Upper lobe of left lung (tissue), 6 donors: ENCODE results near the gene PPP1R3D. TPM values are rescaled to one million over a fixed set of nuclear protein-coding genes. Genes with fewer than 3 reads are reported as not detected.

Experiments
- ATAC-seq, 2 donors: fragments of 200-7000 bp; cut with Tn5 transposase; one replicate each; pipeline ENCODE4 v1.9.1; 2022; ENCODE audit warnings: mild to moderate bottlenecking in 2 of 2, moderate library complexity in 2 of 2; ENCODE audit not compliant: low FRiP score in 2 of 2
- DNase-seq, 2 donors: peaks; one replicate each; pipeline ENCODE4 v3.0.0-alpha.2; 2019 to 2020
- H3K27ac ChIP-seq, 4 donors: fragments of 200-600 bp; sonication (generic); one replicate each; pipeline ENCODE4 v1.5.1; 2016 to 2019
- H3K27me3 ChIP-seq, 4 donors: fragments of 200-600 bp; sonication (generic); one replicate each; pipeline ENCODE4 v1.5.1; 2017 to 2019
- H3K36me3 ChIP-seq, 4 donors: fragments of 200-600 bp; sonication (generic); one replicate each; pipeline ENCODE4 v1.5.1; 2016 to 2019
- H3K4me1 ChIP-seq, 4 donors: fragments of 200-600 bp; sonication (generic); one replicate each; pipeline ENCODE4 v1.5.1; 2018 to 2019
- H3K4me3 ChIP-seq, 4 donors: fragments of 200-600 bp; sonication (generic); one replicate each; pipeline ENCODE4 v1.5.1; 2017 to 2019; ENCODE audit warnings: mild to moderate bottlenecking in 2 of 4, moderate library complexity in 1 of 4
- H3K9me3 ChIP-seq, 4 donors: fragments of 200-600 bp; sonication (generic); one replicate each; pipeline ENCODE4 v1.5.1; 2018 to 2019
- EP300 ChIP-seq, 4 donors: sonication (generic); formaldehyde crosslinking; IDR thresholded peaks; one replicate each; pipeline ENCODE4 v1.5.1; 2017; ENCODE audit warnings: antibody characterized with exemption in 4 of 4, control low read depth in 2 of 4
- POLR2A ChIP-seq, 4 donors: fragments of 450-650 bp; IDR thresholded peaks; one replicate each; pipeline ENCODE4 v1.5.1; 2016 to 2017; ENCODE audit warnings: antibody characterized with exemption in 4 of 4, mild to moderate bottlenecking in 2 of 4
- POLR2AphosphoS5 ChIP-seq, 2 donors: sonication (generic); formaldehyde crosslinking; IDR thresholded peaks; one replicate each; pipeline ENCODE4 v1.5.1; 2017; ENCODE audit warnings: antibody characterized with exemption in 2 of 2
- WGBS, 2 donors: methylation state at CpG; one replicate each; pipeline ENCODE4 v1.1.5; 2017 to 2018; 5-methylcytosine and 5-hydroxymethylcytosine counted together
- total RNA-seq, 6 donors: library from RNA; depleted of rRNA in 4 of 6; stranded (reverse); fragments of >200 nt in 4 of 6; gene quantifications; one replicate each; pipeline versions ENCODE4 v1.1.0 to v1.2.1, GENCODE V29; 2016 to 2021
- TF ChIP-seq, protein P1 (sequence below), 6 experiments: fragments of 450-650 bp in 4 of 6; fragments of 200-600 bp in 2 of 6; sonication (generic) in 2 of 6; IDR thresholded peaks; one replicate each; pipeline ENCODE4 v1.5.1; 2016 to 2019; ENCODE audit warnings: antibody characterized with exemption in 6 of 6
- donor health status: DM: no; HTN: no; CAD: no; lungs with moderate emphysema.
- donor health status: DM: no; HTN: yes; CAD: no; lungs with severe emphysema.

Gene PPP1R3D
- total RNA-seq, 6 donors from 2014 or later: 6.3 to 12.6 (median 10.4) TPM

DNA sequence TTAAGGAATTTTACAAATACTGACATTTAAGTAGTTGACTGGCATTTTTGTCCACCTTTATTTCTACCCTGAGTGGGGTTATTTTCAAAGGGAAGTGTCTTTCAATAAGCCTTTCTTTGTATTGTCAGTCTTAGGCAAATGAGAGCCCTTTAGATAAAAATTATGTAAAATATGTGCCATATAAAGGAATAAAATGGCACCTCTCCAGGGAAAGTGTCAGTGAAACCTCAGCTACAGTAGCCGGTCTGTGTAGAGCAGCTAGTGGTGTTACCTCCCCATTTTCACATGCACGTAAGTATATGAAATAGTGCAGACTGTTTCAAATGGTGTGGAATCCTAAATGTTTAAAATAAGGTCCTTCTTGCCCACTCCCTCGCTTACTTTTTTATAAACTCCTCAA lies 5.1 kb upstream of the PPP1R3D start:
- TF ChIP-seq EP300 (IDR thresholded peaks at IDR 0.05) (no peak), POLR2AphosphoS5 (IDR thresholded peaks at IDR 0.05) (no peak), POLR2A (IDR thresholded peaks at IDR 0.05) (no peak)
- TF ChIP-seq, protein P1, sequence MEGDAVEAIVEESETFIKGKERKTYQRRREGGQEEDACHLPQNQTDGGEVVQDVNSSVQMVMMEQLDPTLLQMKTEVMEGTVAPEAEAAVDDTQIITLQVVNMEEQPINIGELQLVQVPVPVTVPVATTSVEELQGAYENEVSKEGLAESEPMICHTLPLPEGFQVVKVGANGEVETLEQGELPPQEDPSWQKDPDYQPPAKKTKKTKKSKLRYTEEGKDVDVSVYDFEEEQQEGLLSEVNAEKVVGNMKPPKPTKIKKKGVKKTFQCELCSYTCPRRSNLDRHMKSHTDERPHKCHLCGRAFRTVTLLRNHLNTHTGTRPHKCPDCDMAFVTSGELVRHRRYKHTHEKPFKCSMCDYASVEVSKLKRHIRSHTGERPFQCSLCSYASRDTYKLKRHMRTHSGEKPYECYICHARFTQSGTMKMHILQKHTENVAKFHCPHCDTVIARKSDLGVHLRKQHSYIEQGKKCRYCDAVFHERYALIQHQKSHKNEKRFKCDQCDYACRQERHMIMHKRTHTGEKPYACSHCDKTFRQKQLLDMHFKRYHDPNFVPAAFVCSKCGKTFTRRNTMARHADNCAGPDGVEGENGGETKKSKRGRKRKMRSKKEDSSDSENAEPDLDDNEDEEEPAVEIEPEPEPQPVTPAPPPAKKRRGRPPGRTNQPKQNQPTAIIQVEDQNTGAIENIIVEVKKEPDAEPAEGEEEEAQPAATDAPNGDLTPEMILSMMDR (IDR thresholded peaks at IDR 0.05): no peak
- WGBS, 2 donors: 59 to 70% methylated on average over 3 of the region's 3 CpGs
- no peak overlapping the region for H3K4me3 ChIP-seq
- no peak overlapping the region for H3K27ac ChIP-seq
- H3K9me3 ChIP-seq: no peaks in the 10 kb centered on the region
- no peak for DNase-seq
- H3K27me3 ChIP-seq: no peaks in the 10 kb centered on the region
- peaks cover 13 to 42% (median 15%) of the 10 kb centered on the region in 4 donors for H3K36me3 ChIP-seq
- no peak for ATAC-seq
- peaks cover 36 to 60% (median 40%) of the 10 kb centered on the region in 4 donors for H3K4me1 ChIP-seq

DNA sequence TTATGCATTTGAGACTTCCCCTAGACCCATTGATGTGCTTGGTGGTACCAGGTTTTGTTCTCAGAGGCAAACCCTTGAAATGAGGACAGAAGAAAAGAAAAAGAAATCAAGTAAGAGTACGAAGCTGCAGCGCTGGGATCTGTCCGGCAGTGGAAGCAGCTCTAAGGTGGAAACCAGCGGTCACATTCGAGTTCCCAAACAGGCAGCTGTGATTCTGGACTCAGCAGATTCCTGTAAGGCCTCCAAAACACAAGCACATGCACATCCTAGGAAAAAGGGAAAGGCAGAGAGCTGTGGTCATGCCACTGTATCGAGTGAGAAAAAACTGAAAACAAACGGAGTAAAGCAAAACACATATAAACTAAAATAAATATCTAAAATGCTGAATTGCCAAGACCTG lies 4.6 kb upstream of the PPP1R3D start:
- H3K27ac ChIP-seq: no peak overlapping the region
- peaks cover 13 to 37% (median 15%) of the 10 kb centered on the region in 4 donors for H3K36me3 ChIP-seq
- TF ChIP-seq, protein P1 (IDR thresholded peaks at IDR 0.05): no peak
- no peak for TF ChIP-seq POLR2A (IDR thresholded peaks at IDR 0.05)
- TF ChIP-seq POLR2AphosphoS5 (IDR thresholded peaks at IDR 0.05): no peak
- no peak for TF ChIP-seq EP300 (IDR thresholded peaks at IDR 0.05)
- no peak overlapping the region for H3K4me3 ChIP-seq
- WGBS, 2 donors: 70 to 86% methylated on average over 7 of the region's 7 CpGs
- peaks cover 36 to 60% (median 40%) of the 10 kb centered on the region in 4 donors for H3K4me1 ChIP-seq
- no peak for ATAC-seq
- H3K9me3 ChIP-seq: no peaks in the 10 kb centered on the region
- DNase-seq: no peak
- H3K27me3 ChIP-seq: no peaks in the 10 kb centered on the region

DNA sequence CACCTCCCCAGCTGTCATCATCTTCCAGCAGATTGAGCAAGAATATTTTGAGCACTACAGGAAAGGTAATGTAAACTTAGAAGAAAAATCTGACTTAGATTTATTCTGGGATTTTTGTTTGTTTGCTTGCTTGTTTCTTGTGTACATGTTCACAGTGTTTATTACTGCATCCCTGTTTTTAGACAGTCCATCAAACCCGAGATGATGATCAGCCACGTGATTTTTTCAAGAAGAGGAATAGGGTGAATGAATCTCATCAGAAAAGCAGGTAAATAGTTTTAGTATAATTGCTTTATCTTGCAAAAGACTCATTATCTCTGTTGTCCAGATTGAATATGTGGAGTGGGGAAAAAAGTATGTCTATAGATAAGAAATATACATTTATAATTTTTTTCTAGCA lies 2.1 kb upstream of the PPP1R3D start:
- H3K27ac ChIP-seq: peak overlapping the region in 2 of 4 donors; percentile 96 to 97
- H3K4me1 ChIP-seq: peaks cover 41 to 65% (median 47%) of the 10 kb centered on the region in 4 donors
- 76 to 85% methylated on average over 2 of the region's 2 CpGs for WGBS, 2 donors
- ATAC-seq: no peak
- no peak for DNase-seq
- H3K9me3 ChIP-seq: no peaks in the 10 kb centered on the region
- H3K36me3 ChIP-seq: peaks cover 13 to 32% (median 15%) of the 10 kb centered on the region in 4 donors
- H3K27me3 ChIP-seq: no peaks in the 10 kb centered on the region
- H3K4me3 ChIP-seq: no peak overlapping the region
- no peak for TF ChIP-seq POLR2A (IDR thresholded peaks at IDR 0.05)
- no peak for TF ChIP-seq EP300 (IDR thresholded peaks at IDR 0.05)
- TF ChIP-seq, protein P1 (IDR thresholded peaks at IDR 0.05): no peak
- TF ChIP-seq POLR2AphosphoS5 (IDR thresholded peaks at IDR 0.05): no peak

DNA sequence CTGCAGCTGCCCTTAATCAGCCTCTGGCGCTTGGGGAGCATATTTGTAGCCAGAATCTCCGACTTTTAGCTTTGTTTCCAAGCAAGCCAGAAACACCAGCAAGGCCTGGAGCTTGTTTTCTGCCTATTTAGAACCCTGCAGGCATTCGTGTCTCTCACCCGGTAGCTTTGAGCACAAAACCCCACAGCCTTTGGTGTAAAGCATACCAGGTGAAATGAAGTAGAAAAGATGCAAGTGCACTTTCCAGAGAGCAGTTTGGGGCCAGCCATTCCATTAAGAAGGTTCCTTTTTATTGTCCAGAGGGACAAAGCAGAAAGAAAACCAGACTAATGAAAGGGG lies 820 bp upstream of the PPP1R3D start:
- H3K4me3 ChIP-seq: peak overlapping the region; percentile 32 to 80 (median 76)
- TF ChIP-seq, protein P1 (IDR thresholded peaks at IDR 0.05): no peak
- TF ChIP-seq POLR2A (IDR thresholded peaks at IDR 0.05): no peak
- TF ChIP-seq POLR2AphosphoS5 (IDR thresholded peaks at IDR 0.05): no peak
- TF ChIP-seq EP300 (IDR thresholded peaks at IDR 0.05): no peak
- DNase-seq (no peak), ATAC-seq (no peak)
- no peaks in the 10 kb centered on the region for H3K27me3 ChIP-seq
- no peaks in the 10 kb centered on the region for H3K9me3 ChIP-seq
- peak overlapping the region; percentile 96 to 98 (median 96) for H3K27ac ChIP-seq
- 0 to 1% methylated on average over 3 to 4 of the region's 4 CpGs for WGBS, 2 donors
- peaks cover 53 to 66% (median 54%) of the 10 kb centered on the region in 4 donors for H3K4me1 ChIP-seq
- peaks cover 13 to 36% (median 15%) of the 10 kb centered on the region in 4 donors for H3K36me3 ChIP-seq

DNA sequence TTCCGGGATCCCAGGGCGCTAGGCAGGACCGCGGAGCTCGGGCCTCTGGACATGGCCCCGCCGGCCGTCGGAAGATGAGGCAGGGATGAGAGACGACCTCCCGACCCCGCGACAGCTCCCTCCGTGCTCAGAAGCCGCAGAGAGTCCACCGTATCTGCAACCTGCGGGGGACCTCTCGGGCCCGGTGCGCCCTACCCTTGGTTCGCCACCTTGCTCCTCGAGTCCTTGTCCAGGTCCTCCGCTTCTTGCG lies 301 bp downstream of the PPP1R3D start:
- 0% methylated on average over 7 to 10 of the region's 24 CpGs for WGBS, 2 donors

More for the DNA sequence above, 301 bp downstream of the PPP1R3D start:
- H3K4me1 ChIP-seq: peaks cover 41 to 55% (median 49%) of the 10 kb centered on the region in 4 donors
- TF ChIP-seq POLR2AphosphoS5 (IDR thresholded peaks at IDR 0.05) (no peak), EP300 (IDR thresholded peaks at IDR 0.05) (no peak), POLR2A (IDR thresholded peaks at IDR 0.05) (no peak)
- TF ChIP-seq, protein P1 (IDR thresholded peaks at IDR 0.05): no peak
- H3K36me3 ChIP-seq: peaks cover 11 to 33% (median 15%) of the 10 kb centered on the region in 4 donors
- peak overlapping the region; percentile 96 to 98 (median 96) for H3K27ac ChIP-seq
- peak overlapping the region; percentile 55 to 80 (median 76) for H3K4me3 ChIP-seq
- DNase-seq: peak in 1 of 2 donors; percentile 68
- peak in 1 of 2 donors; percentile 72 for ATAC-seq
- no peaks in the 10 kb centered on the region for H3K27me3 ChIP-seq
- no peaks in the 10 kb centered on the region for H3K9me3 ChIP-seq
